NCI-H82 (cell line): ENCODE data around the gene HOXA9.

Experiments used
- DNase-seq: peaks from one replicate; lab custom pipeline; 2025; lab: John Stamatoyannopoulos, UW

Gene HOXA9

DNA sequence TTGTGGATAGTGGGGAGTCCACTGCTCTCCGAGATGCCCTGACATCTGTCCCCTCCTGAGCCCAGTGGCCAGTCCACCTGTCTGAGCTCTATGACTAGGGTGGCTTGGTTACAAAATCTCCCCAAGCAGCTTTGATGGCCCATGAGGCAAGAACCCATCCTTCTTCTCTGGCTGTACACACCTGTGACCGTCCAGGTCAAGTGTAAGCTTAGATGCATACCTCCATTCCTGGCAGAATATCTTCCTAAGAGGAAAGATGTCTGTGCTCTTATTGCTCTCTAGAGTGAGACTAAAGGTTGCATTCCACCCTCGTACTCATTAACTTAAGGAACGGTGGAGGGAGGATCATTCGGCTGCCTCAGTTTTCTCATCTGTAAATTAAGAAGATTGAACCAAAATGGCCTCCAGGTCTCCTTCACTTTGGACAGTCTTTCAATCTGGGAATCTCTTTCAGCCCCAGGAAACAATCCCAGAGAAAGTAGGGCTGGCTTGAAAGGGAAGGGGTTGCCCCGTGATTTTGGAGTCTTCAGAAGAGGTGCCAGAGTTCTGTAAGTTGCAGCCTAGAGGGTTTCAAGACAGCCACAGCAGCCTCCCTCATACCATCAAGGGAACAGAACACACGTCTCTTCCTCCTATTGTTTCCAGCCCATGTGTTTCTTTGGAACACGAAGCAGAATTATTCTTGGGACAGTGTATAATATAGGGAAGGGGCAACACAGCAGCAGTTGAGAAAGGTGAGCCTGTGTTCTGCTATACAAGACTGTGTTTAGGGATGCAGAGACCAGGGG, 40.2 kb downstream of the HOXA9 start:
- no peak for DNase-seq

DNA sequence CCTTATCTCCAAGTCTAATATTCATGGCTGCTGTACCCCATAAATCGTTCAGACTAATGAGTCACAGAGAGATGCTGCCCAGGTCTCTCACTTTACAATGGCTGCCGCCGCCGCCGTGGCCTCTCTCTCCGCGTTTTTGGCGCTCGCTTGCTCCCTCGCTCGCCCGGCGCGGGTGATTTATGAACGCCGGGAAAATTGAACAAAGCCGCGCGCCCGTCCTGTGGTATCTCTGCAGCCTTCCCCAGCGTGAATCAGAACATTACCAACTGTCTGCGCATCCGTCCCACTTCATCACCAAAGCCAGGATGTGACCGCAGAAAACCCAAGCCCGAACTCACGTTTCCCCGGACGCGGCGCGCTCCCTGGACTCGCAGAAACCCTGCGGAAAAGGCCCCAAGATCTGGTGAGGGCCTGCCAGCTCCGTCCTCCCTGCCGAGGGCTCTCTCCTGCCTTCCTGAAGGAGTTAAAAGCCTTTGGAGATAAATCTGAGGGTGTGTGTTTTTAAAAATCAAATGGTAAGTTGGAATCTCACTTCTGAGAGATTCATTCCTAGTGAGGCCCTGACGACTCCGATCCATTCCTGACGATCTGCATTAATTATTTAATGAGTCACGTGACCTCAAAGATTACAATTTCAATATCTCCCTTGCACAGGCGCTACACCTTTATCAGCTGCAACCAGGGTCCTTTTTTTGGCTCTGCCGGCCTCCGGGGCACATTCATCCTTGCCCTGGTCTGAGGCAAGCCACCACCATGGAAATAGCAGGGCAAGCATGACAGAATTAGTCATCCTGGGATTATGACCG, 41.0 kb downstream of the HOXA9 start:
- DNase-seq, result no peak

DNA sequence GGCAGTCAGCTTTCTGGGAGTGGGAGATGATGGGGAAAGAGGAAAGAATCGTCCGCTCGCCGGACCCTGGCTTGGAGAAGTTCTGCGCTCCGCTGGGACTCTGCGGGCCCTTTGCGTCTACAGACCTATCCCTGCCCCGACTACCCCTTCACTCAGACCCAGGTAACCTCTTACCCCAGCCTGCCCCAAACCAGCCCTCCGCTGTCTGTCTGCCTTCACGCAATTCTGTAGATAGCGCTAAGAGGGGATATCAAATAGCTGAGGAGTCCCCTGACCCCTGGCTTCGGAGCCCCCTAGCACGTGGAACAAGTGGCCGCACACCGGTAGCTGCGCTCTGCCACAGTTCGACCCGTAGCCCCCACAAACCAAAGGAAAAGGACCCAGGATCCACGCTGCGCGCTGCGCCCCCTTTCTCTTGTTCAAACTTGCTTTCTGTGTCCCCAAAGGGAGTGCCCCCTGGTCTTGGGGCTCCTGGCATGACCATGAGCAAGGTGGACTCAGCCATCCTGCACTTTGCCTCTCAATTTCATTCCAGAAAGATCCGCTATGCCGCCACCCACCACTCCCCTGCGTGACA, 41.8 kb downstream of the HOXA9 start:
- DNase-seq, result no peak

DNA sequence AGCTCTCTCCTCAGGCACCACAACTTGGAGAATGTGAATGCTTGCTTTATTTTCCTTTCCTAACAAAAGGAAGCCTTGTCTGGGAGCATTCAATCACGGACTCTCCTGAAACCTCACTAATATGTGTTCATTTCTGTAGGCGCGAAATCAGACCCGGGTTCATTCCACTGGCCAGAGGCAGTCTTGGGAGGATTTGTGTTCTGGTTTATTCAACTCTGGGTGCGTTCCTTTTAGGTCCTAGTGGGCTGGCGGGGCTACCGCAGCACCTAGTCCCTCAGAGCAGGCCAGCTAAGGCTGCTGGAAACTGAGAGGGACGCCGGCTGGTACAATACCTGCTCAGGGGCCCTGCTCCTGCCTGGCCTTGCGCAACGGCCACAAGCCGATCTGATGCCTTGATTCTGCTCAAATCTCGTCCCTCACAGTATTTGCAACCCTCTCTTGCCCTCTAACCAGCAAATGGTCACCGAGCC, 42.3 kb downstream of the HOXA9 start:
- no peak for DNase-seq

DNA sequence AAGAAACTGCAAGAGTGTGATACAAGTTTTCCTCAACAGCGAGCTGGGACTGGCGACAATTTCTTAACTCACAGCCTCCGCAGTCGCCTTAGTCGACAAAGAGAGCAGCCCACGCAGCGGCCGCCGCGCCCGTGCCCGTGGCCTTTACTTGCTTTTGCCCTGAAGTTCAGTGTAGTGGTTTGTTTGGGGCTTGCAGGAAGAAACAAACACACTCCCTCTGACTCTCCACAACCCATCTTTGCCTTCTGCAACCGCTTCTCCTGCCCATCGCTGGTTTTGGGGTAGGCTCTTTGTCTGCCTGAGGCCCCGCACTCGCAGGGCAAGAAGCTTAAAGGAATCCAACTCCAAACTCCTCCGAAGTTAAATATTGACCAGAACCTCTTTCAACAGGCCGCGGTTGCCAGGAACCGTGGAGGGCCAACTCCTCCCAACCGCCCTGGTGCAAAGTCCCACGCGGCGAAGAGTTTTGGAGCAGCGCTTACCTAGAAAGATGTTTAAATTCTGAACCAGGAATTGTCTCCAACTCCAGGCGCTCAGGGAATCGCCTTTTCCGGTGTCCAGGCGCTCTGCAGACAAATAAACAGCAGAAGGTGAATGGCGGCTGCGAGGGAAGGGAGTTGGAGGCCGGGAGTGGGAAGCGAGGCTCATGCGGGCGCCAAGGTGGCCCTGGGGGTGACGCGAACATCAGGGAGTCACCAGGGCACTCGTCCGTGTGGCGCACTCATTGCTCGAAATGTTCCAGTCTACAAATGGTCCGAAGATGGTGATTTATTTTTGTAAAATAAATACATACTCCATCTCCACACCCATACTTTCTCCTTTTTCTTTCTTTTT, 43.0 kb downstream of the HOXA9 start:
- no peak for DNase-seq

DNA sequence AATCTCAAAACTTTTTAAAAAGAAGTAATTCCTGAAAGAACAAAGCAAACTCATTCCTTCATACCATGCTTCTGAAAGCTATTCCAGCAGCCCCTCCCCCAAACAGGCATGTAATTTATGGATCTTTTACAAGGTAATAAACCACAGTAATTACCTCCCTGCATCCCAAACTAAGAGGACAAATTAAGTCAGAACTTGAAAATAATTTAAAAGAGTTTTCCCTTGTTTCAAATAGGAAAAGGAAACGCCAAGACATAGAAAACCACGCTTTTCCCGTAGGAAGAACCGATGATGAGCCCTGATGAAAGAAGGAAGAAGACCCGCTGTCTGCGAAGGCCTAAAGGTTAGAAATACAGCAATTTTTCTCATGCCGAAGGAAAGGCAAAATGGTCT, 43.7 kb downstream of the HOXA9 start:
- no peak for DNase-seq

DNA sequence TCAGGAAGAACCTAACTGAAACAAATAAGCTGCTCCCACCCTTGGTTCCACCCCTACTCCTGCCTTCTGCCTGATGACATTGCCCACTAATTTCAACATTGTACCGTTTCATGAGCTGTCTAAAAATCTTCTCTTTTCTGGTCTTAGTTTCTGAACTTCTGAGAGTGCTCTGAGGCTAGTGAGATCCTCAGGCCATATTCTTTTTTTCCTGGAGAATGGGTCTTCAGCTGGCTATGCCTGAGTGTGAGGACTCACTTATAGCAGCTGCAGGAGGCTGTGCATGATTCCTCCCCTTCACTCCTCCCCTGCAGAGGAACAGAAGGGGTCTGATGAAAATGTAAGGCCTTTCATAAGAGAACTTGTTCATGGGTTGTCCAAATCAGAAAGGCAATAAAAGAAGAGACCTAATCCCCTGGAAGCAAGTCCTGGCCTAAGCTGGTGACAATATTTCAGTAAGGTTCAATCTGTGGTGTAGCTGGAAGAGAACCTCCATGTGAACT, 45.9 kb downstream of the HOXA9 start:
- no peak for DNase-seq

DNA sequence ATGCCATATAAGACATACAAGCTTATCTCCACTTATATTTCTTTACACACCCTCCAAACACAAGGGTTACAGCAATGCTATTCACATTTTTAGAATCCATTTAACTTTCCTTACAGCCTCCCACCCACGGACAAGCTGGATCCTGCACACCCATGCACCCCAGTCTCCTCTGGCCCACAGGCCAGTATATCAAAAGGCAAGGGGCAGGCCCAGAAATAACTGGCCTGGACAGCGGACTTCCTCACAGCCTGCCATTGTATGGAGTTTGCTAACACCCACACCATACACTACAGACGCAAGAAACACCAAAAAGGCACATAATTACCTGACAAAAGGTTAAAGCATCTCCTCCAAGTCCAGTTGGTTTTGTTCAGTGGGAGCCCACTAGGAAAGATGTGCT, 46.8 kb downstream of the HOXA9 start:
- DNase-seq, result no peak

DNA sequence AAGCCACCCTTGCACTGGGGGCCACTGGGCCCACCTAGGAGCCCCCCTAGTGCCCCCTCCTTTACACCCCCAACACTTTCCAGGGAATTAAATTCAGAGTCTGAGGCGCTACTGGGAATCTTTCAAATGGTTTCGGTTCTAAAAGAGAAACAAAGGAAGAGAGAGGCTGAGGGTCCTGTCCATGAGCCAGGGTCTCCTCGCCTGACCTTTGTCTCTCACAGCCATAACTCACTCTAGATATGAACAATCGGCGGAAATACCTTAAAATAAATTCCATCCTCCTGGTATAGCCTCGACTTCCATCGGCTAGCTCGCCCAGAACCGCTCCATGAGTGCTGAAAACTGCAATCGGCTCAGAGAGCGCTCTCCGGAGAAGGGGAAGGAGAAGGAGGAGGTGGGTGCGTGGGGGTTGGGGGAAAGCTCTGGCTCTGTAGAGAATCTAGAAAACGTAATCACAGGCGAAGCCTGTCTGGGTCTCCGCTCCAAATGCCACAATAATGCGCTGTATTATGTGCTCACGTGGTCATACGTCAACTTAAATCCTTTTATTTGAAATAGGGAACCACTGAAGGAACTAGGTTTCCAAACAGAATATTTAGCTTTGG, 47.3 kb downstream of the HOXA9 start:
- peak; percentile 27 for DNase-seq

DNA sequence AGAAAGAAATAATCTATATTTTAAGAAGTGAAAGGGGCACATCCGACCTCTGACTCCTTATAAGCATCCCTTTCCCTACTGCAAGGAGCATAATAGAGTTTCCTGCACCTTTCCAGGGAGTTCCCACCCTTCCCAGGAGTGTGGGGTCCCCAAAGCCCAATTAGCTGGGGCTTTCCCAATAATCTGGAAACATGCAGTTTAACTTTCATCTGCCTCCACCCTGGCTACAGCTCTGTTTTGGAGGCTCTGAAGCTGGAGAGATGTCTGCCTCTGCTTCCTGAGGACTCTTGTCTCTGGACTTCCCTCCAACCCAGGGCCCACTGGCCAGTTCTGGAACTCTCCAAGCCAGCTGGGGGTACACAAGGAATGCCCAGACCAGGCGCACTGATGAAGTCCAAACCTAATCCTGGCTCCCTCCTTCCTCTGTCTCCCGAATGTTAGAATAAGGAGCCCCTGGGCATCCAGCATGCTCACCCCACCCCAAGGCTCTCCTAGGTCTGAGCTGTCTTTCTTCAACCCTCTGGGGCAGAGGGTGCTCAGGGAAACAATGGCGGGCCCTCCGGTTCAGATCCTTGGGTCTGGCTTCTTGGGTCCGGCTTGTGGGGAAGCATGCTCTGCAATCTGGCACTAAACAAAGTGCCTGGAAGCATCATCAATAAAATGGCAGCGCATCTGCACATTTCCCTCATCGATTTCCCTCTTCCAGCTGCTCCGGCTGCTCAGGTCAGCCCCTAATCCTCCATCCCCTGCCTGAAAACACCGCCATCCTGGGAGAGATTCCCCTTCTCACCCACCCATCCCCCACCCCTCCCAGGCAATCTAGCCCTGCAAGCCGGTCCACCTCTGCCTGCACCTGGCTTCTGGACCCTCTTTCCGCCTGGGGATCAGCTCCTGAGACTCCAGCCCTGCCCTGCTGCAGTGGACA, 48.1 kb downstream of the HOXA9 start:
- DNase-seq, result peak; percentile 64

DNA sequence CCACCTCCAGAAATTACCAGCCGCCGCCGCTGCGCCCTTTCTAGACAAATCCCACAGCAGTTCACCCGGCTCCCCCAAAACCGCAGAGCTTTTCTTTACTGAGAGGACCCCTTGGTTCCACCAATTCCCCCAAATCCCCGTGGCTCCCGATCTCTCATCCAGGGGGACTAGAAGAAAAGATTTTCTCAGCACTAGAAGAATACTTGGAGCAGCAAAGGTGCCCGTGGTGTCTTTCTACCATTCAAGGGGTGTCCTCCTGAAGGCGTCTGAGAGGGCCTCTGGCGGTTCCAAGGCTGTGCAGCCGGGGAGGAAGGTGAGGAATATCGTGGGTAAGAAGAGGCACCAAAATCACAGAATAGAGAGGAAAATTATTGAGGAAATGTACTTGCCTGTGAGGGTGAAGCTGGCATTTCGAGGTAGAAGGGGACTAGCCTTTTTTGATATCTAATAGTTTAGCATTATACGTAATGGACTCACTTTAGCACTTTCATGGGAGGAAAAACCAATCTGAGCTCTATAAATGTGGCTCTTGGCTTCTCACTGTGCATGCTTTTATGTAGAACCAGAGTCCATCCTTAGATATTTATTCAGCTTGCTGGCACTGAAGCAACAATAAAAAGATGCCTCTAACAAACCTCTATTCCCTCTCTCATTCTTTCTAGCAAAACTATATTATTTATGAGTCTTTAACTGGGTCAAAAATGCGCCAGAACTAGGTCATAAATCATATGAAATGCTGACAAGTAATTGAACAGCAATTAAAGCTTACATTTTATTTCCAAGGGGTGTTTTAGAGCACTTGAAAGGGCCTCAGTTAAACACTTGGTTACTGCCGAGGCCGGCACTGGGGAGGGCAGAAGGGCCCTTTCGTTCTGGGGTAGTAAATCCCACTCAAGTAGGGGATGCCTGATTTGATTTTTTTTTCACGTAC, 49.0 kb downstream of the HOXA9 start:
- DNase-seq, result no peak

DNA sequence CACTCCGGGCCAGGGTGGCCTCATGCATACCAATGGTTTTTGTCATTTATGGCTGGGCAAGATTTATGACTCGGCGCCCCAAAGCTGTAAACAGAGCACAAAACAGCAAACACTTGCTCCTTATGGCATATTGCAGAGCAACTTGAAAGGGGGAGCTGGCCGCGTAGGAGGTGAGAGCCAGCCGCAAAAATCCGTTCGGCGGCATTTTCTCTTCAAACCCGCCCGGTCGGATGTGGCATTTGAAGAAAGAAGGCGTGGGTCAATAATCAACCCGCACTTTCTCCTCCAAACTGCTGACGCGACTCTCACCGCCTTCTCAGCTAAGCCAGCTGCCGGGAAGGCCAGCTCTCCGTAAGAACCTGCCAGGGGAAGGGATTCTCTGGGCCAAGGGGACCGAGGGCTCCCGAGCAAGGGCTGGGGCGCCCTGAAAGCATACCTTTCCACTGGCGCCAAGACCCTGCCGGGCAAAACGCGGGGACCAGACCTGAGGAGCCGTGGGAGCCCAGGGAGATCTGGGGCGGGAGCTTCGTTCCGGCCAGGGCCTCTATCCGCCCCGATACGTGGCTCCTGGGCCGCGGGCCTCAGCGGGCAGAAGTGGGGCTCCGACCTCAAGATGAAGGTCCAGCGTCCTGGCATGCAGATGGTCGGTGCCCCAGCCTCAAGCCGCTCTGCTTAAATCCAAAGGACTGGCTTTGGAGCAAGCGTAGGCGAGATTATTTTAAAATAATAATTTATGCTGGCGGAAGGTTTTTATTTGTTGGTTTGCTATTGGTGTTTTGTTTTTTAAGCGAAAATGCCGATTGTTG, 49.9 kb downstream of the HOXA9 start:
- DNase-seq, result peak; percentile 37

DNA sequence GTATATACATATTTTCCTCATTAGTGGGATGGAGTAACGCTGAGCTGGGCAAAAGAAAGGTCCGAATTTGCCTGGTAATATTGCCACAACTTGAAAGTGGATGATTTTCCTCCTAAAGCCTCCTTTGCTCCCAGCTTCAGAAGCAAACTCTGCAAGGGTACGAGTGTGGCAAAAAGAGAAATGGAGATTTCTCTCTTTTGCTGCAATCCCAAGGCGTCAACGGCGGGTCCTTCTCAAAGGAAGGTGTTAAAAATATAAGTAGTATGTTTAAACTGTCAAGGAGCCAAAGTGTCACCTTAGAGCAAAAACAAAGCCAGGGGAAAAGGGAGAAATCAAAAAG, 50.5 kb downstream of the HOXA9 start:
- no peak for DNase-seq

DNA sequence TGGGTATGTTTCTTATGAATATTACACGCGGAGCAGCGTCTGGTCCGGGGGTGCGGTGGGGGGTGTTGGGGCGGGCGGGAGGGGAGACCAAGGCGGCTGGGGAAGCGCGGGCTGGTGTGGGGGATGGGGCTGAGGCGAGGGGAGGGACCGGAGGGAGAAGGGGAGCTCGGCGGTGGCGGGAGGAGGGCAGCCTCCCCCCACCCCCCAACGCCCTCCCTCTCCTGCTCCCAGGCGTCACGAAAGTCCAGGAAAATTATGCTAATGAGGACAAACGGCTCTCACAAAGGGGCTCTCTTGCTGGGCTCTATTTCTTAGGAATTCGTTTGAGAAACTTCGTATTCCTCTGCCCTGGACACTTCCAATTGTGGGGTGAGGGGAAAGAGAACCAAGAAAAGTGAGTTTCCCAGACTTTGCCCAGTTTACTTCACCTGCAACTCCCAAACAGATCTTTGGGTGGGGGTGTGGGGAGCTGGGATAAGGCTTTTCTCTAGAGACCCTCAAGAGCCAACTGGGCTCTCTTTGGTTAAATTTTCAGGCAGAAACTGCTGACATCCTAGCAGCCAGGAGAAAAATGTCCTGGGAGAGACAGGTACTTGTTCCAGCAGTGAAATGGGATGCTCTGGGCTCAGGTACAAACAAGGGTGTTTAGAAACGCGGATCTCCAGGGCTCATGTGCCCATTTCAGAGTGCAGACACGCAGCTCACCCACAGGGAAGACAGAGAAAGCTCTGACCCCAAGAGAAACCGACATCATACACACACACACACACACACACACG, 51.2 kb downstream of the HOXA9 start:
- no peak for DNase-seq

DNA sequence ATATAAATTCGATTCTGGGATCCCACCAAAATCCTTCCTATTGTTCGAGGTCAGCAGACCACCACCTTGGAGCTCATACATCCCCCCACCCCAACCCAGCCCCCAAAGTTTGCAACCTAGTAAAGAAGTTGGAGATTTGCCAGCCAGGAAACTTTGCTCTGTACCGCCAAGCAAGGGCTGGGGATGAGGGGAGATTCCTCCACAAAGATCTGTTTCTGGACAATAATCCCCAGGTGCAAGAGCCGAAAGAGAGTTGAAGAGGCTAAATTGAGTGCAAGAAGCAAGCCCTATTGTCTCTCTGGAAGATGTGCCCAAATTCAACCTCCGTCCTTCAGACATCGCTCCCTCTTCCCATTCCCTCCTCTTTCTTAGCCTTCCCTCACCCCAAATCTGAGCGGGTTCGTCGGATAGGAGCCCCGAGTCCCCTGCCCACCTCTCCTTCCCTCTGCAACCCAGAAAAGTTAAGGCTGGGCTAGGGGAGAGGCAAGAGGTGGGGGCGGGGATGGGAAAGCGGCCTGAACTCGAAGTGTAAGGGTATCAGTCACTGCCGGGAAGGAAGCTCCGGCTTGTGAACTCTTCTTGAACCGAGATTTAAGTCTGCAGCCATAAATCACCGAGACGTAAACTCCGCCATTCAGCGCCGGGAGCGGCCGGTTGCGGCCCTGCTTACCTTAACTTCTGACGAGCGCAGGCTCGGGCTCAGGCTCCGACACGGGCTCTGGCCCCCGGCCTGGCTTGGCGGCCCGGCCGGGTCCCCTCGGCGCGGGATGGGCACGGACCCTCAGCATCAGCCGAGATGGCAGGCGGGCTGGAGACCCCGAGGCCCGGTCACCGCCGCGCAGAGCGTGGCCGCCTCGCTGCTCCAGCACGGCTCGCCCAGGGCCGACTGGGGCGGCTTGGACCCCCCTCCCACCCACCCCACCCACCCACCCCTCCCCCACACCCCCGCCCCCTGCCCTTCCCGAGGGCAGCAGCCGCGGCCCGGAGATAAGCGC, 52.1 kb downstream of the HOXA9 start:
- peak; percentile 86 for DNase-seq
